GM10266 (cell line): ENCODE data around the gene FAM168B.

Source experiments
- DNase-seq: peaks from one replicate; pipeline ENCODE4 v3.0.0; 2012; ENCODE audit errors: extremely low spot score
- TF ChIP-seq, protein P1 (sequence below): IDR thresholded peaks from 2 replicates; pipeline ENCODE4 v1.5.1; 2012; ENCODE audit warnings: mild to moderate bottlenecking, low read depth; ENCODE audit not compliant: control insufficient read depth, insufficient read depth; ENCODE audit errors: missing control alignments

The FAM168B gene

DNA sequence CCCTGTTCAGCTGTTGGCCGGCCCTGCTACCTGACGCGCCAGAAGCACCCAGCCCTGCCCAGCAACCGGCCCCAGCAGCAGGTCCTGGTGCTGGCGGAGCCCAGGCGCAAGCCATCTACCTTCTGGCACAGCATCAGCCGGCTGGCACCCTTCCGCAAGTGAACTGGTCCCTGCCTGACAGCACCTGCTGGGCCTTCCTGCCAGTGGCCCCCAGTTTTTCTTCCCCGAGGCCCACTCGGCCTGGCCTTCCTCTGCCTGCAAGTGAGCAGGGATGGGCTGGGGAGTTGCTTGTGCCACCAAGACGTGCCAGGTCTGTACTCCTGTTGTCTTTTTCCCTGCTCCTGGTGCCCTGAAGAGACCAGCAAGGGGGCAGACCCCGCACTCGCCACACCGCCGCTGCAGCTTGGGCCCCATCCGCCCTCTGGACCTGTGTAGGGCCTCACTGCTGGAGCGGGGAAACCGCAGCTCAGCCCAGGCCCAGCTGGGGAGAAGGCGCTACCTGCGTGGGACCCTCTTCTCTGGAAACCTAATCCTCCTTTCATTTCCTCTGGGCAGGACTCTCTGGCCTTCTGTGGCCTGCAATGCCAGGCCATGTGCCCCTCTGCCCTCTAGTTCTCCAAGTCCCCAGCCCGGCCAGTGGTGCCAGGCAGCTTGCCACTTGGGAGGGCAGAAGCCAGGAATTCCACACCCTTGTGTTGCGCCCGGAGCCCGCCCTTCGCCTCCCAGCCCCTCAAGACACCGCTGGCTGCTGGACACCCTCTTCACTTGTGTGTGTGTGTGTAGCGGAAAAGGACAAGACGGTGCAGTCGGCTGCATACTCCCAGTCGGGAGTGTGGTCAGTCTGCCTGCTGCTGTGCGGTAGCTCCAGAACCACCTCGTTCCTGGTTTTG is 47.0 kb downstream of the FAM168B start:
- DNase-seq: peak; percentile 12
- TF ChIP-seq, protein P1, sequence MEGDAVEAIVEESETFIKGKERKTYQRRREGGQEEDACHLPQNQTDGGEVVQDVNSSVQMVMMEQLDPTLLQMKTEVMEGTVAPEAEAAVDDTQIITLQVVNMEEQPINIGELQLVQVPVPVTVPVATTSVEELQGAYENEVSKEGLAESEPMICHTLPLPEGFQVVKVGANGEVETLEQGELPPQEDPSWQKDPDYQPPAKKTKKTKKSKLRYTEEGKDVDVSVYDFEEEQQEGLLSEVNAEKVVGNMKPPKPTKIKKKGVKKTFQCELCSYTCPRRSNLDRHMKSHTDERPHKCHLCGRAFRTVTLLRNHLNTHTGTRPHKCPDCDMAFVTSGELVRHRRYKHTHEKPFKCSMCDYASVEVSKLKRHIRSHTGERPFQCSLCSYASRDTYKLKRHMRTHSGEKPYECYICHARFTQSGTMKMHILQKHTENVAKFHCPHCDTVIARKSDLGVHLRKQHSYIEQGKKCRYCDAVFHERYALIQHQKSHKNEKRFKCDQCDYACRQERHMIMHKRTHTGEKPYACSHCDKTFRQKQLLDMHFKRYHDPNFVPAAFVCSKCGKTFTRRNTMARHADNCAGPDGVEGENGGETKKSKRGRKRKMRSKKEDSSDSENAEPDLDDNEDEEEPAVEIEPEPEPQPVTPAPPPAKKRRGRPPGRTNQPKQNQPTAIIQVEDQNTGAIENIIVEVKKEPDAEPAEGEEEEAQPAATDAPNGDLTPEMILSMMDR: no peak

DNA sequence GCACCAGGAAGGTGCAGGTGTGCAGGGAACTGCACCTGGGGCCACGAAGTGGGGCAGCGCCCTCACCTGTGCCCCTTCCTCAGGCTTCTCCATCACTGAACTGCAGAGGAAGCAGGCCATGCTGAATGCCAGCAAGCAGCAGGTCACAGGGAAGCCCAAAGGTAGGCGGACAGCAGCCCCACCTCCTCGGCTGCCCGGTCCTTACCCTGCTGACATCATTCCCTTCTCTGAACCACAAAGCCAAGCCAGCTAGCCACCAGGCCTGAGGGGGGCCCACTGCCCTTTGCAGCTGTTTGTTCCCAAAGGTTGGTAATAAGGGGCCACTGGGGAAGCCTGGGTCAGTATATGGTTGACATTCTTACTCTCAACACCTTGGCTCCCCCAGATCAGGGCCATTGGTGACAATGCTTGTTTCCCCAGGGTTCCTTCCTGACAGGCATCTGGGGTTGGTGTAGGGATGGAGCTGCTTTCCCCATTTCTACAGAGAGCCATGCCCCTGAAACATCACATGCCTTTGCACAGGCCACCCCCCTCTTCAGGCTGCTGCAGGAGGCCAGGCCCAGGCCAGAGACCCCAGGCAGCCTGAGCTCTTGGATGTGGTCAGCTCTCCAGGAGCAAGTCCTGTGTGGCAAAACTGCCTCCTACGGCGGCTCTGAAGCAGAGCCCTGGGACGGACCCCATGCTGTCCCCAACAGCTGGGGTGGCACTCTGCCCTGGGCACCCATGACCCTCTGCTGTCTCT is 47.8 kb downstream of the FAM168B start:
- DNase-seq: peak; percentile 33
- TF ChIP-seq, protein P1: no peak

DNA sequence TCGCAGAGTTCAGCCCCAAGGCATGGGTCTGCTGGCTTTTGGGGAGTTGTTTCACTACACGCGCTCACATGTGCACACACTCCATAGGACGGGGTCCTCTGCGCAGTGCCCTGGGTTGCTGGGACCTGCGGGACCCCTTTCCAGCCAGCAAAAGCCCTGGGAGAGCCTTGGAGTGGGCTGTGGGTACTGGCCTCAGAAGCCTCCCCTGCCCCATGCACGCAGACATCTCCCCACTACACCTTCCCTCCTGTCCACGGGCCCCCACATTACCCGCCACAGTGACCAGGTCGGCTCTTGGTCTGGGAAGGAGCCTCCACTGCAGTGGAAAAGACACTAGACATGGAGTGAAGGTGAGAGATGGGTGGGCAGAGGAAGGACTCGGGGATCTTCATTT is 48.5 kb downstream of the FAM168B start:
- peak; percentile 27 for DNase-seq
- TF ChIP-seq, protein P1: no peak

DNA sequence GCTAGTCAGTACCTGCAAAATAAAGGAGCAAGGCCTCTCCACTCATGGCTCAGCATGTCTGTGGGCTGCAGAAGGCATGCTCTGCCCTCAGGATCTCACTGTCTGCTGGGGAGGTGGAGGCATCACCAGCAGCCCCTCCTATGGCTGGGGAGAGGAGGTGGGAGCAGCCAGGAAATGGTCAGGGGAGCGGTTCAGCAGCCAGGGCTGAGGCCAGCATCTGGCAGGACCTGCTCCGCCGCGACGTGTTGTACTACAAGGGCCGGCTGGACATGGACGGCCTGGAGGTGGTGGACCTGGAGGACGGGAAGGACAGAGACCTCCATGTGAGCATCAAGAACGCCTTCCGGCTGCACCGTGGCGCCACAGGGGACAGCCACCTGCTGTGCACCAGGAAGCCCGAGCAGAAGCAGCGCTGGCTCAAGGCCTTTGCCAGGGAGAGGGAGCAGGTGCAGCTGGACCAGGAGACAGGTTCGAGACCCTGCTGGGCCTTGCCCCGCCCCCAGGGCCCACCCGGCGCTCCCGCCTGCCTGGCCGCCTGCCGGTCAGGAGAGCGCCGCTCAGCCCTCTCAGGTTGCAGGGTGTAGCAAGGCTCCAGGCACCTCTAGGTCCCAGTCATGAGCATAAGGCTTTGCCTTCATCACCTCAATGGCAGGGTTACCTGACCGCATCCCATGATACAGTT is 49.0 kb downstream of the FAM168B start:
- TF ChIP-seq, protein P1: no peak
- peak; percentile 23 for DNase-seq

DNA sequence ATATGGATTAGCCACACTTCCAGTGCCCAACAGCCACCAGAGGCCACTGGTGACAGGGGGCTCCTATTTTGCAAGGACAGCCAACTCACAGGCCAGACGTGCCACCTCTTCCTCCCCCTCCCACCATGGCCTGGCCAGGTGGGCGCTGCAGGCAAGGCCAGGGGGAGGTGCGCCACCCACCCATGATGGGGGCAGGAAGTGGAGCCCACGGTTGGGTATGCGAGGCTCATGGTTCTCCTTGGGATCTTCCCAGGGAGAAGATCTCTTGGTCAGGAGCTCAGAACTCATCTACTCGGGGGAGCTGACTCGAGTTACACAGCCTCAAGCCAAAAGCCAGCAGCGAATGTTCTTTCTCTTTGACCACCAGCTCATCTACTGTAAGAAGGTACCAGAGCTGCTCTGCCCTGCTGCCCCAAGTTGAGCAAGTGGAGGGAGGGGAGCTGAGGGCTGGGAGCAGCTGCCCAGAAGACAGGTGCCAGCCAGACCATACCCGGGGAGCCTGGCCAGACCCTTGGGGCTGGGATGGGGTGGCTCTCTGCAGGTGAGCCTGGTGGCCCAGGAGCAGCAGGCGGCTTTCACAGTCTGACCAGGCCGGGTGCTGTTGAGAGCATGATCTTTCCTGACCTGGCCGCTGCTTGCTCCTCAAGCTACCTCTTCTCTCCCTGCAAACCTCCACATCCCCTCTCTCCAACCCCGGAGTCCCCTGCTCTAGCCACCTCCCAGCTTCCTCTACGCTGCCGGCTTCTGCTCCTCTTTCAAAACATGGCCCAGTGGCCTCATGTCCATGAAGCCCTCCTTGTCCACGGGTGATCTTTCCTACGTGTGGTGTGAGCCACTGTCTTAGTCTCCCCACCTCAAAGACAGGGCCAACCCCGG is 49.8 kb downstream of the FAM168B start:
- no peak for DNase-seq
- TF ChIP-seq, protein P1: no peak

DNA sequence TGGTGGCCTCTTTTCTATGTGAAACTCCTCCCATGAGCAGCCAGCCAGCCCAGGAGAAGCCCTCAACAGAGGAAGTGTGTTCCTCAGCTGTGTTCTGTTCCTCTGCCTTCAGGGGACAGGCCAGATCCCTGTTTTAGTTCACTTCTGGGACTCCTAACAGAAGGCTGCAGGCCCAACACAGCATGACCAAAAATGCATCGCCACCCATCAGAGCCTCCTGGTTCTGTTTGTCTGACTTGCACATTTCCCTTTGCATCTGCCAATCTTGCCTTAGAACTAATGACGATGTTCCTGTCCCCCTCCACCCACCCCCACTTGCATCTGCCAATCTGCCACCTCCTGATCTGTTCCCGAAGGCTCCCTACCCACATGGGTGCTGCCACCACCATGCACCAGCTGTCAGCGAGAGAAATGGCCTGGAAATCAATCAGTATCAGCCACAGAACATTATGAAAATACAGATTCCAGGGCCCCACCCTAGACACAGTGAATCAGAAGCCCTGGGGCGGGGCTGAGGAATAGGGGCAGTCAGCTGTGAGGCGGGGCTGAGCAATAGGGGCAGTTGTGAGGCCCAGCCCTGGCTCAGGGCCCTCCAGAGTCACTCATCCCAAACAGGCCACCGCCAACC is 51.0 kb downstream of the FAM168B start:
- DNase-seq: no peak
- TF ChIP-seq, protein P1: no peak
